Osteoblast (primary cell): Measurements from ENCODE around the gene SNRPB2. TPM values are rescaled to one million over a fixed set of nuclear protein-coding genes. Genes with fewer than 3 reads are reported as not detected.

ENCODE experiments used
- DNase-seq: peaks from one replicate; pipeline ENCODE4 v3.0.0; 2011; ENCODE audit warnings: low spot score, mixed read lengths; ENCODE audit not compliant: insufficient read length; ENCODE audit errors: missing footprints
- H2AFZ ChIP-seq: 2 replicates; pipeline ENCODE4 v1.6.0; 2011; ENCODE audit warnings: mild to moderate bottlenecking, low read length
- H3K27ac ChIP-seq: 2 replicates; pipeline ENCODE4 v1.5.1; 2011; ENCODE audit warnings: mild to moderate bottlenecking, low read depth, low read length, moderate library complexity
- H3K27me3 ChIP-seq: 2 replicates; pipeline ENCODE4 v1.6.0; 2012; ENCODE audit warnings: mild to moderate bottlenecking, control low read depth, inconsistent platforms, low read length, moderate library complexity; ENCODE audit not compliant: insufficient read depth
- H3K36me3 ChIP-seq: 2 replicates; pipeline ENCODE4 v1.5.1; 2011; ENCODE audit warnings: mild to moderate bottlenecking, low read length, control low read depth, moderate library complexity; ENCODE audit not compliant: insufficient read depth
- H3K4me1 ChIP-seq: 2 replicates; pipeline ENCODE4 v1.5.1; 2011; ENCODE audit warnings: mild to moderate bottlenecking, low read length, control low read depth, moderate library complexity; ENCODE audit not compliant: insufficient read depth
- H3K4me2 ChIP-seq: 2 replicates; pipeline ENCODE4 v1.6.0; 2011; ENCODE audit warnings: mild to moderate bottlenecking, low read length; ENCODE audit not compliant: insufficient read depth
- H3K4me3 ChIP-seq: fragments of 200-600 bp; sonication (generic); 3 replicates; pipeline ENCODE4 v1.5.1; 2012; ENCODE audit warnings: mild to moderate bottlenecking, low read length, inconsistent platforms; ENCODE audit not compliant: insufficient read depth
- H3K79me2 ChIP-seq: 2 replicates; pipeline ENCODE4 v1.6.0; 2012; ENCODE audit warnings: mild to moderate bottlenecking, low read length, control low read depth, inconsistent platforms; ENCODE audit not compliant: insufficient read depth
- H3K9me3 ChIP-seq: 2 replicates; pipeline ENCODE4 v1.5.1; 2011; ENCODE audit warnings: low read depth, low read length, control low read depth
- H4K20me1 ChIP-seq: 2 replicates; pipeline ENCODE4 v1.6.0; 2012; ENCODE audit warnings: mild to moderate bottlenecking, low read length, control low read depth; ENCODE audit not compliant: insufficient read depth
- small RNA-seq: library from RNA; depleted of rRNA; stranded (forward); fragments of <200 nt; gene quantifications from one replicate; pipeline ENCODE3, GENCODE V24; 2012
- total RNA-seq: library from RNA; depleted of rRNA; stranded (reverse); fragments of >200 nt; gene quantifications from 2 replicates; pipeline ENCODE4 v1.2.3, GENCODE V29; 2012
- TF ChIP-seq, protein P1 (sequence below): IDR thresholded peaks from 2 replicates; pipeline ENCODE4 v1.5.1; 2011; ENCODE audit warnings: mild to moderate bottlenecking, low read depth, low read length, moderate library complexity; ENCODE audit errors: extremely low read depth

The SNRPB2 gene
- total RNA-seq, 1 donor = 50.3 TPM

GRCh38 chr20:16778159-16778558 lies 48.3 kb downstream of the SNRPB2 start:
- TF ChIP-seq, protein P1, sequence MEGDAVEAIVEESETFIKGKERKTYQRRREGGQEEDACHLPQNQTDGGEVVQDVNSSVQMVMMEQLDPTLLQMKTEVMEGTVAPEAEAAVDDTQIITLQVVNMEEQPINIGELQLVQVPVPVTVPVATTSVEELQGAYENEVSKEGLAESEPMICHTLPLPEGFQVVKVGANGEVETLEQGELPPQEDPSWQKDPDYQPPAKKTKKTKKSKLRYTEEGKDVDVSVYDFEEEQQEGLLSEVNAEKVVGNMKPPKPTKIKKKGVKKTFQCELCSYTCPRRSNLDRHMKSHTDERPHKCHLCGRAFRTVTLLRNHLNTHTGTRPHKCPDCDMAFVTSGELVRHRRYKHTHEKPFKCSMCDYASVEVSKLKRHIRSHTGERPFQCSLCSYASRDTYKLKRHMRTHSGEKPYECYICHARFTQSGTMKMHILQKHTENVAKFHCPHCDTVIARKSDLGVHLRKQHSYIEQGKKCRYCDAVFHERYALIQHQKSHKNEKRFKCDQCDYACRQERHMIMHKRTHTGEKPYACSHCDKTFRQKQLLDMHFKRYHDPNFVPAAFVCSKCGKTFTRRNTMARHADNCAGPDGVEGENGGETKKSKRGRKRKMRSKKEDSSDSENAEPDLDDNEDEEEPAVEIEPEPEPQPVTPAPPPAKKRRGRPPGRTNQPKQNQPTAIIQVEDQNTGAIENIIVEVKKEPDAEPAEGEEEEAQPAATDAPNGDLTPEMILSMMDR = no peak
- H3K27me3 ChIP-seq = no peaks in the 10 kb centered on the region
- no peak overlapping the region for H2AFZ ChIP-seq
- no peak overlapping the region for H3K4me3 ChIP-seq
- no peaks in the 10 kb centered on the region for H3K36me3 ChIP-seq
- no peaks in the 10 kb centered on the region for H4K20me1 ChIP-seq
- H3K79me2 ChIP-seq = no peaks in the 10 kb centered on the region
- H3K27ac ChIP-seq = no peak overlapping the region
- no peaks in the 10 kb centered on the region for H3K4me1 ChIP-seq
- no peak overlapping the region for H3K4me2 ChIP-seq
- DNase-seq = no peak
- H3K9me3 ChIP-seq = no peaks in the 10 kb centered on the region

- no peak for DNase-seq
- no peaks in the 10 kb centered on the region for H3K27me3 ChIP-seq
- H3K4me2 ChIP-seq = no peak overlapping the region
- no peaks in the 10 kb centered on the region for H3K36me3 ChIP-seq
- no peaks in the 10 kb centered on the region for H3K79me2 ChIP-seq
- H2AFZ ChIP-seq = no peak overlapping the region
- H3K4me3 ChIP-seq = no peak overlapping the region
- TF ChIP-seq, protein P1 = no peak
- H4K20me1 ChIP-seq = no peaks in the 10 kb centered on the region
- no peak overlapping the region for H3K27ac ChIP-seq
- H3K9me3 ChIP-seq = no peaks in the 10 kb centered on the region
- H3K4me1 ChIP-seq = peaks cover 4% of the 10 kb centered on the region
Measured at GRCh38 chr20:16781496-16781895, 51.7 kb downstream of the SNRPB2 start.

- Histone ChIP-seq H3K79me2 (no peaks in the 10 kb centered on the region), H3K4me1 (peaks cover 4% of the 10 kb centered on the region), H3K4me3 (no peak overlapping the region), H3K36me3 (no peaks in the 10 kb centered on the region), H3K27me3 (no peaks in the 10 kb centered on the region), H3K4me2 (no peak overlapping the region), H2AFZ (no peak overlapping the region), H3K9me3 (no peaks in the 10 kb centered on the region), H4K20me1 (no peaks in the 10 kb centered on the region), H3K27ac (no peak overlapping the region)
- TF ChIP-seq, protein P1 = no peak
- no peak for DNase-seq
Measured at GRCh38 chr20:16785226-16785625, 55.4 kb downstream of the SNRPB2 start.

Small RNAs within 50 kb of the gene (small RNA-seq; reads per million reads assigned to genes)
- not detected for gene AL135938.1

Other genes with a start within 250 kb of the SNRPB2 start
- gene KIF16B, start 156.6 kb upstream of the SNRPB2 start, total RNA-seq = 9.0 and 12.1 TPM in 2 replicates
- not detected in 2 replicates for gene OTOR, start 18.3 kb downstream of the SNRPB2 start, total RNA-seq